ENCODE data around the gene SPTBN4. TPM values are rescaled to one million over a fixed set of nuclear protein-coding genes. Genes with fewer than 3 reads are reported as not detected.

The SPTBN4 gene
- polyA plus RNA-seq, 1 donor from 2014 or later: 12.7 TPM

DNA sequence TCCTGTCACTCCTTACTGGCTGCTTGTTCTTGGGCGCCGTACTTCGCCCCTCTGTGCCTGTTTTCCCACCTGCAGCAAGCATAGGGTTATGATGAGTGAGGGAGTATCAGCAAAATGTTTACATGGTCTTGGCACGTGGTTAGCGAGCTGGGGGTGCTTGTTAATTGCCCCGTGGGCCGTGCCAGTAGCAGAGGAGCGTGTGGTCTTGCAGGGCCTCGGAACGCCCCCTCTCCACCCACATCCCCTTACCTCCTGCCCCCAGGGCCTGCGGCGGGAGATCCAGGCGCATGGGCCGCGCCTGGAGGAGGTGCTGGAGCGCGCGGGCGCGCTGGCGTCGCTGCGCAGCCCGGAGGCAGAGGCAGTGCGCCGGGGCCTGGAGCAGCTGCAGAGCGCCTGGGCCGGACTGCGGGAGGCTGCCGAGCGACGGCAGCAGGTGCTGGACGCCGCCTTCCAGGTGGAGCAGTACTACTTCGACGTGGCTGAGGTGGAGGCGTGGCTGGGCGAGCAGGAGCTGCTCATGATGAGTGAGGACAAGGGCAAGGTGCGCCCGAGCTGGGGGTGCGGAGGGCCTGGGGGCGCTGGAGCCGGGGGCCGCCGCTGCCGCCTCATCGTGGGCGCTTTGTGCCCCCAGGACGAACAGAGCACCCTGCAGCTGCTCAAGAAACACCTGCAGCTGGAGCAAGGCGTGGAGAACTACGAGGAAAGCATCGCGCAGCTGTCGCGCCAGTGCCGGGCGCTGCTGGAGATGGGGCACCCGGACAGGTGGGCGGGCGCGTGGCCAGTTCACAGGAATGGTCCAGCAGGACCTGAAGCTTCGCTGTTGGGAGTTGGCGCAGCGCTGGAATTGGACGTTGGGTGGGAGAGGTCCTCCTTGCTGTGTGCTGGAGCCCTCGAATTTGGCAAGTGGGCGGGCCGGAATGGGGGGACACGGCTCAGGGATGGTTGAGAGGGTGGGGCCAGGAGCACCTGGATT lies 87.4 kb downstream of the SPTBN4 start:
- Histone ChIP-seq H3K4me2 (ENCODE audit: low read length) (no peak overlapping the region), H3K9me2 (ENCODE audit: insufficient read depth, low read length) (no peaks in the 10 kb centered on the region), H4K20me1 (ENCODE audit: insufficient read depth) (no peaks in the 10 kb centered on the region), H3K36me3 (ENCODE audit: insufficient read depth, low read length) (no peaks in the 10 kb centered on the region), H3K4me3 (ENCODE audit: low read length) (no peak overlapping the region), H3K9ac (ENCODE audit: low read length) (no peak overlapping the region), H2AFZ (ENCODE audit: low read depth, low read length) (no peak overlapping the region), H3K27ac (ENCODE audit: low read length) (no peak overlapping the region), H3K79me2 (replicated peaks; ENCODE audit: insufficient read depth, low read length) (no peaks in the 10 kb centered on the region), H3K9me3 (ENCODE audit: low read length) (no peaks in the 10 kb centered on the region), H3K27me3 (ENCODE audit: insufficient read depth, low read depth, low read length) (peaks cover 27% of the 10 kb centered on the region), H3F3A (ENCODE audit: insufficient read depth, low read length, poor library complexity, severe bottlenecking) (no peaks in the 10 kb centered on the region)
- no peak for TF ChIP-seq TAF1 (IDR thresholded peaks at IDR 0.05; ENCODE audit: low read depth)

DNA sequence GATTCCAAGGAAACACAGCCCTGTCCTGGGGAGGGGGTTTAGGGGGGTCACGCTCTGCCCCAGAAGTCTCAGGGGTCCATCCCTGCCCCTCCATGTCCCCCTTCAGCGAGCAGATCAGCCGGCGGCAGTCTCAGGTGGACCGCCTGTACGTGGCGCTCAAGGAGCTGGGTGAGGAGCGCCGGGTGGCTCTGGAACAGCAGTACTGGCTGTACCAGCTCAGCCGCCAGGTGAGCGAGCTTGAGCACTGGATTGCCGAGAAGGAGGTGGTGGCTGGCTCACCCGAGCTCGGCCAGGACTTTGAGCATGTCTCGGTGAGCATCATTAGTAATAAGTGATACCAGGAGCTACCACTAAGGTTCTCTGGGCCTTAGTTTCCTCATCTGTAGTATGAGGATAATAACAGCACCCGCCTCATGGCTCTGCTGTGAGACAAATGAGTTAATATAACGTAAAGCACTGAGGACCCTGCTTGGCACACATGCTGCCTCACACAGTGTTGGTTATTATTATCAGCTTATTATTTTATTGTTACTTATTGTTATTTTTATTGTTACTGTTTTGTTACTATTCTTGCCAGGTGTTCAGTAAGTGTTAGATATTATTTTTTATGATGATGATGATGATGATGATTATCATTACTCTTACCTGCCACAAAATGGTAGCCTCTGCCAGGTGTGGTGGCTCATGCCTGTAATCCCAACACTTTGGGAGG lies 89.3 kb downstream of the SPTBN4 start:
- no peaks in the 10 kb centered on the region for H3K79me2 ChIP-seq (replicated peaks; ENCODE audit: insufficient read depth, low read length)
- no peaks in the 10 kb centered on the region for H3K9me2 ChIP-seq (ENCODE audit: insufficient read depth, low read length)
- H3K9ac ChIP-seq (ENCODE audit: low read length): no peak overlapping the region
- no peak overlapping the region for H3K4me2 ChIP-seq (ENCODE audit: low read length)
- H4K20me1 ChIP-seq (ENCODE audit: insufficient read depth): no peaks in the 10 kb centered on the region
- no peak overlapping the region for H2AFZ ChIP-seq (ENCODE audit: low read depth, low read length)
- no peaks in the 10 kb centered on the region for H3K9me3 ChIP-seq (ENCODE audit: low read length)
- no peak overlapping the region for H3K4me3 ChIP-seq (ENCODE audit: low read length)
- H3K27ac ChIP-seq (ENCODE audit: low read length): no peak overlapping the region
- H3K36me3 ChIP-seq (ENCODE audit: insufficient read depth, low read length): no peaks in the 10 kb centered on the region
- H3F3A ChIP-seq (ENCODE audit: insufficient read depth, low read length, poor library complexity, severe bottlenecking): no peaks in the 10 kb centered on the region
- TF ChIP-seq EP300 (conservative IDR thresholded peaks at IDR 0.05; ENCODE audit: poor library complexity, severe bottlenecking) (no peak), EZH2 (IDR thresholded peaks at IDR 0.05; ENCODE audit: borderline replicate concordance, insufficient read depth, low read length, poor library complexity, severe bottlenecking) (no peak), MXI1 (conservative IDR thresholded peaks at IDR 0.05; ENCODE audit: poor library complexity, severe bottlenecking) (no peak), SMC3 (conservative IDR thresholded peaks at IDR 0.05; ENCODE audit: poor library complexity) (no peak), RAD21 (conservative IDR thresholded peaks at IDR 0.05) (no peak), TAF1 (IDR thresholded peaks at IDR 0.05; ENCODE audit: low read depth) (no peak), POLR2AphosphoS5 (IDR thresholded peaks at IDR 0.05) (no peak)
- TF ChIP-seq, protein P1, sequence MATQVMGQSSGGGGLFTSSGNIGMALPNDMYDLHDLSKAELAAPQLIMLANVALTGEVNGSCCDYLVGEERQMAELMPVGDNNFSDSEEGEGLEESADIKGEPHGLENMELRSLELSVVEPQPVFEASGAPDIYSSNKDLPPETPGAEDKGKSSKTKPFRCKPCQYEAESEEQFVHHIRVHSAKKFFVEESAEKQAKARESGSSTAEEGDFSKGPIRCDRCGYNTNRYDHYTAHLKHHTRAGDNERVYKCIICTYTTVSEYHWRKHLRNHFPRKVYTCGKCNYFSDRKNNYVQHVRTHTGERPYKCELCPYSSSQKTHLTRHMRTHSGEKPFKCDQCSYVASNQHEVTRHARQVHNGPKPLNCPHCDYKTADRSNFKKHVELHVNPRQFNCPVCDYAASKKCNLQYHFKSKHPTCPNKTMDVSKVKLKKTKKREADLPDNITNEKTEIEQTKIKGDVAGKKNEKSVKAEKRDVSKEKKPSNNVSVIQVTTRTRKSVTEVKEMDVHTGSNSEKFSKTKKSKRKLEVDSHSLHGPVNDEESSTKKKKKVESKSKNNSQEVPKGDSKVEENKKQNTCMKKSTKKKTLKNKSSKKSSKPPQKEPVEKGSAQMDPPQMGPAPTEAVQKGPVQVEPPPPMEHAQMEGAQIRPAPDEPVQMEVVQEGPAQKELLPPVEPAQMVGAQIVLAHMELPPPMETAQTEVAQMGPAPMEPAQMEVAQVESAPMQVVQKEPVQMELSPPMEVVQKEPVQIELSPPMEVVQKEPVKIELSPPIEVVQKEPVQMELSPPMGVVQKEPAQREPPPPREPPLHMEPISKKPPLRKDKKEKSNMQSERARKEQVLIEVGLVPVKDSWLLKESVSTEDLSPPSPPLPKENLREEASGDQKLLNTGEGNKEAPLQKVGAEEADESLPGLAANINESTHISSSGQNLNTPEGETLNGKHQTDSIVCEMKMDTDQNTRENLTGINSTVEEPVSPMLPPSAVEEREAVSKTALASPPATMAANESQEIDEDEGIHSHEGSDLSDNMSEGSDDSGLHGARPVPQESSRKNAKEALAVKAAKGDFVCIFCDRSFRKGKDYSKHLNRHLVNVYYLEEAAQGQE (IDR thresholded peaks at IDR 0.05; ENCODE audit: borderline replicate concordance): no peak
- TF ChIP-seq, protein P2, sequence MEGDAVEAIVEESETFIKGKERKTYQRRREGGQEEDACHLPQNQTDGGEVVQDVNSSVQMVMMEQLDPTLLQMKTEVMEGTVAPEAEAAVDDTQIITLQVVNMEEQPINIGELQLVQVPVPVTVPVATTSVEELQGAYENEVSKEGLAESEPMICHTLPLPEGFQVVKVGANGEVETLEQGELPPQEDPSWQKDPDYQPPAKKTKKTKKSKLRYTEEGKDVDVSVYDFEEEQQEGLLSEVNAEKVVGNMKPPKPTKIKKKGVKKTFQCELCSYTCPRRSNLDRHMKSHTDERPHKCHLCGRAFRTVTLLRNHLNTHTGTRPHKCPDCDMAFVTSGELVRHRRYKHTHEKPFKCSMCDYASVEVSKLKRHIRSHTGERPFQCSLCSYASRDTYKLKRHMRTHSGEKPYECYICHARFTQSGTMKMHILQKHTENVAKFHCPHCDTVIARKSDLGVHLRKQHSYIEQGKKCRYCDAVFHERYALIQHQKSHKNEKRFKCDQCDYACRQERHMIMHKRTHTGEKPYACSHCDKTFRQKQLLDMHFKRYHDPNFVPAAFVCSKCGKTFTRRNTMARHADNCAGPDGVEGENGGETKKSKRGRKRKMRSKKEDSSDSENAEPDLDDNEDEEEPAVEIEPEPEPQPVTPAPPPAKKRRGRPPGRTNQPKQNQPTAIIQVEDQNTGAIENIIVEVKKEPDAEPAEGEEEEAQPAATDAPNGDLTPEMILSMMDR (IDR thresholded peaks at IDR 0.05; ENCODE audit: poor library complexity, severe bottlenecking): no peak
- H3K27me3 ChIP-seq (ENCODE audit: insufficient read depth, low read depth, low read length): peaks cover 24% of the 10 kb centered on the region

Measured in neural cell (in vitro differentiated cells).